Fibroblast of pulmonary artery (primary cell): Measurements from ENCODE around the gene IRAK3.

Experiments used
- DNase-seq: peaks from one replicate; pipeline ENCODE4 v3.0.0-alpha.2; 2010; ENCODE audit warnings: low read depth
- H3K4me3 ChIP-seq: replicated peaks from 2 replicates; pipeline ENCODE4 v1.5.1; 2011; ENCODE audit warnings: low read depth, mild to moderate bottlenecking, control low read depth, low read length, moderate library complexity
- CTCF ChIP-seq: IDR thresholded peaks from 2 replicates; pipeline ENCODE4 v1.5.1; 2011; ENCODE audit warnings: mild to moderate bottlenecking, control low read depth, low read length, inconsistent platforms; ENCODE audit errors: missing control alignments

The IRAK3 gene

GRCh38 chr12:66187821-66188220 lies 1.2 kb upstream of the IRAK3 start:
- TF ChIP-seq CTCF: no peak
- no peak overlapping the region for H3K4me3 ChIP-seq
- no peak for DNase-seq

GRCh38 chr12:66189486-66189843 lies 451 bp downstream of the IRAK3 start:
- peak overlapping the region; percentile 61 for H3K4me3 ChIP-seq
- TF ChIP-seq CTCF: no peak
- peak; percentile 31 for DNase-seq

GRCh38 chr12:66189889-66190288 lies 875 bp downstream of the IRAK3 start:
- DNase-seq: peak; percentile 28
- H3K4me3 ChIP-seq: peak overlapping the region; percentile 61
- no peak for TF ChIP-seq CTCF

GRCh38 chr12:66190519-66191370 lies 1.7 kb downstream of the IRAK3 start:
- peak; percentile 37 for DNase-seq
- no peak for TF ChIP-seq CTCF
- peak overlapping the region; percentile 61 for H3K4me3 ChIP-seq

- no peak for DNase-seq
- no peak for TF ChIP-seq CTCF
- peak overlapping the region; percentile 61 for H3K4me3 ChIP-seq
These were observed 2.6 kb downstream of the IRAK3 start for GRCh38 chr12:66191547-66192126.

GRCh38 chr12:66194122-66194521 lies 5.1 kb downstream of the IRAK3 start:
- H3K4me3 ChIP-seq: no peak overlapping the region
- no peak for TF ChIP-seq CTCF
- DNase-seq: no peak
